Measurements from ENCODE around the gene E2F4.

The E2F4 gene

GRCh38 chr16:67157892-67158635, 33.9 kb upstream of the E2F4 start:
- no peak for DNase-seq (ENCODE audit: low read depth)

GRCh38 chr16:67158637-67159600, 33.0 kb upstream of the E2F4 start:
- DNase-seq (ENCODE audit: low read depth), result no peak

GRCh38 chr16:67161595-67162058, 30.3 kb upstream of the E2F4 start:
- DNase-seq (ENCODE audit: low read depth), result no peak

- no peak for DNase-seq (ENCODE audit: low read depth)
These were observed 29.3 kb upstream of the E2F4 start for GRCh38 chr16:67162506-67163163.

GRCh38 chr16:67163164-67163998, 28.6 kb upstream of the E2F4 start:
- peak; percentile 52 for DNase-seq (ENCODE audit: low read depth)

GRCh38 chr16:67163999-67164558, 27.9 kb upstream of the E2F4 start:
- DNase-seq (ENCODE audit: low read depth), result no peak

GRCh38 chr16:67164599-67165061, 27.3 kb upstream of the E2F4 start, which contains the start of gene HSF4:
HSF4 (plus strand) TSS chr16:67164745; CDS start chr16:67164812, 67 bp downstream.
- peak; percentile 27 for DNase-seq (ENCODE audit: low read depth)

- DNase-seq (ENCODE audit: low read depth), result no peak
These were observed 26.6 kb upstream of the E2F4 start for GRCh38 chr16:67165121-67166078.

GRCh38 chr16:67166110-67166547, 25.8 kb upstream of the E2F4 start:
- no peak for DNase-seq (ENCODE audit: low read depth)

- DNase-seq (ENCODE audit: low read depth), result no peak
These were observed 25.3 kb upstream of the E2F4 start for GRCh38 chr16:67166598-67167168.

- no peak for DNase-seq (ENCODE audit: low read depth)
These were observed 24.4 kb upstream of the E2F4 start for GRCh38 chr16:67167588-67167987.

GRCh38 chr16:67169011-67169451, 22.9 kb upstream of the E2F4 start:
- no peak for DNase-seq (ENCODE audit: low read depth)

- DNase-seq (ENCODE audit: low read depth), result no peak
These were observed 22.2 kb upstream of the E2F4 start for GRCh38 chr16:67169642-67170167.

GRCh38 chr16:67170168-67170948, 21.6 kb upstream of the E2F4 start, which contains the start of gene NOL3:
NOL3 (plus strand) TSS chr16:67170538.
- peak; percentile 85 for DNase-seq (ENCODE audit: low read depth)

GRCh38 chr16:67170949-67171649, 20.9 kb upstream of the E2F4 start:
- peak; percentile 36 for DNase-seq (ENCODE audit: low read depth)

GRCh38 chr16:67173323-67173722, 18.6 kb upstream of the E2F4 start:
- no peak for DNase-seq (ENCODE audit: low read depth)

Measured in fibroblast of gingiva (primary cell).